ENCODE measurements around the gene CLN6. TPM values are rescaled to one million over a fixed set of nuclear protein-coding genes. Genes with fewer than 3 reads are reported as not detected.

CLN6 gene
- total RNA-seq (10 to 100 TPM in 8 of 9 donors, 1 to 10 TPM in 1; 9.2 to 36.6 (median 24.6) TPM), polyA plus RNA-seq (10 to 100 TPM; 22.8 to 33.0 (median 27.8) TPM)
- long read RNA-seq, donor 1, transcript CLN6-201 (7 exons, 2,243 nt) = major isoform, 6 of 7 reads
- long read RNA-seq, donor 1, partial matches to known transcripts = 0 of 7 reads
- long read RNA-seq, donor 1, other reads (novel, unspliced or antisense) = 0 of 7 reads
- long read RNA-seq, donor 2, partial matches to known transcripts = 0 of 3 reads
- long read RNA-seq, donor 2, other reads (novel, unspliced or antisense) = 0 of 3 reads
- long read RNA-seq, donor 3, partial matches to known transcripts = 0 of 2 reads
- long read RNA-seq, donor 3, other reads (novel, unspliced or antisense) = 0 of 2 reads
- long read RNA-seq, donor 4, partial matches to known transcripts = 0 of 1 reads
- long read RNA-seq, donor 4, other reads (novel, unspliced or antisense) = 1 of 1 reads
- long read RNA-seq, donor 5, transcript CLN6-201 (7 exons, 2,243 nt) = major isoform, 16 of 31 reads
- long read RNA-seq, donor 5, partial matches to known transcripts = 3 of 31 reads
- long read RNA-seq, donor 5, other reads (novel, unspliced or antisense) = 8 of 31 reads
- long read RNA-seq, donor 6, partial matches to known transcripts = 1 of 5 reads
- long read RNA-seq, donor 6, other reads (novel, unspliced or antisense) = 4 of 5 reads
- long read RNA-seq, donor 7, partial matches to known transcripts = 0 of 3 reads
- long read RNA-seq, donor 7, other reads (novel, unspliced or antisense) = 0 of 3 reads
- long read RNA-seq, donor 8, transcript CLN6-201 (7 exons, 2,243 nt) = major isoform, 7 of 12 reads
- long read RNA-seq, donor 8, partial matches to known transcripts = 0 of 12 reads
- long read RNA-seq, donor 8, other reads (novel, unspliced or antisense) = 0 of 12 reads
- long read RNA-seq, donor 9, partial matches to known transcripts = 0 of 4 reads
- long read RNA-seq, donor 9, other reads (novel, unspliced or antisense) = 0 of 4 reads
- long read RNA-seq, donor 10, partial matches to known transcripts = 0 of 3 reads
- long read RNA-seq, donor 10, other reads (novel, unspliced or antisense) = 0 of 3 reads

DNA sequence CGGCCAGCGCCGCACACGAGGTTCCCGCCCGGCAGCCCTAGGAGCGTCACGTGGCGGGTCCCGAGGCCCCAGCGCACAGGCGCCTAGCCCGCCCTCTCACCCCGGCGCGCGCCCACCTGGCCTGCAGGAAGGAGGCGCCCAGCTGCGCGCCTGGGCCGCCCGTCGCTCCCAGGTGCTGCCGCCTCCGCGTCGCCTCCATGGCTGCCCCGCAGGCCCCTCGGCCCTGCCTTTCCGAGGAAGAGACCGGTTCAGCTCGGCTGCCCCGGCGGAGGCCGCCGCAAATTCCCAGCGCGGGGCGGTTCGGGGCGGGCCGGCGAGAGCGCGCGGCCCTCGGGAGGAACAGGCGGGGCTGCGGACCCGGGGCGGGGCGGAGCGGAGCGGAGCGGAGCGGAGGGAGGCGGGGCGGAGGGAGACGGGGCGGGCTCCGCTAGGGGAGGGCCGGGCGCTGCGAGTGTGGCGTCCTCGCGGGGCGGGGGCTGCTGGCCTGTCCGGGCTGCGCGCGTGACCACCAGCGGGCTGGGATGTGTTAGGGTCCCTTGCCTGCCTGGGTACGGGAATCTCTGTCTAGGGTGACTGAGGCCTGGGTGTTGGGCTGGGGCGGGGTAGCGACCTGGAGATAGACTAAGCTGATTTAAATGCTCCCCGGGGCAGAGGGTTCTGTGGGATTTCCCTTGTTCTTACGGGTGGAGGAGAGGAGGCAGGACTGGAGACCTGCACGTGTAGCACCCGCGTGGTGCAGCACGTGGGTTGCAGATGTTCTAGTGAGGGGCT is at the start of gene CLN6:
Gene CLN6, minus strand, starts transcription at position 343 of the 771 bp plus-strand sequence. Its CDS starts 144 bp downstream, at position 199.
- peak; percentile 78 to 90 (median 83) for DNase-seq
- H3K27me3 ChIP-seq = no peaks in the 10 kb centered on the region
- 0 to 1% (median 0%) methylated on average over 8 to 80 of the region's 82 CpGs for WGBS, 4 donors
- H3K4me1 ChIP-seq (replicated peaks in 1 of 2) = peaks cover 8 to 27% of the 10 kb centered on the region in 2 donors
- H3K27ac ChIP-seq = peak within 1 kb of the TSS in 4 of 5 donors; percentile 58 to 89 (median 80)
- intact Hi-C loops (cut with DNase I) = no loop called here
- TF ChIP-seq POLR2A (IDR thresholded peaks at IDR 0.05) = peak in 1 of 2 donors; percentile 53
- no peak for TF ChIP-seq CTCF (IDR thresholded peaks at IDR 0.05)
- H3K9me3 ChIP-seq (replicated peaks in 1 of 3) = no peaks in the 10 kb centered on the region
- no peaks in the 10 kb centered on the region for H3K36me3 ChIP-seq (replicated peaks in 1 of 2)
- peak within 1 kb of the TSS; percentile 56 to 92 (median 77) for H3K4me3 ChIP-seq

DNA sequence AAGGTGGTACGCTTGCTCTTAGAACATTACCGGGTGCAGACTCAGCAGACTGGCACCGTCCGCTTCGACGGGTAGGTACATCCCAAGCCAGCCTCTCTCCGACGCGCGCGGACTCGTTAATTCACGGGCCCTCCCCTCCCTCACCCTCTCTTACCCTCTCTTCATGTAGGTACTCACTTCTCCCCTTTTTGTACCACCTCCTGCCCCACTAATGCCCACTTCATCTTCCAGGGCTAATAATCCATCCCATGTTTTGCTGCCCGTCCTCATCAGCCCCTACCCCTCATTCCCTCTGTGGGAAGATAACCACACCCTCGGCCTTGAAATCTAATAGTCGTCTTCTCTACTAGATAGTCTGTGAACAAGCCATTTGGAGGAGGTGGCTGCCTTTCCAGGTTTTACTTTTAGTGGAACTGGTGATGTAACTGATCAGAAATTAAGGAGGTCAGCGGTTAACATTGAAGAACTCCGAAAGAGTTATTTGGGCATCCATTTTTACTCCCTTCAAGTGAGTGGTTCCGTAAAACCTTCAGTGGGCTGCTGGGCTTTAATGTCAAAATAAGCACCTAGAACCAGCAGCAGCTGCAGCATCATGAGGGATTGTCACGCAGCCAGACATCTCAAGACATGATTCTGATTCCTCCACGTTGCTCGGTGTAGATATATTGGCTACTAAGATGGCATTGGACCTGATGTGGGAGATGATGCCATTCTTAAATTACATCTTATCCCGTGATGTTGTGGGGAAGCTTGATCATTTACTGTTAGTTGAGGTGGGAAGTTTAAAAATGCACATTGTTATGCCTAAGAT is 49.3 kb upstream of the CLN6 start:
- TF ChIP-seq POLR2A (IDR thresholded peaks at IDR 0.05) = no peak
- no peak for TF ChIP-seq CTCF (IDR thresholded peaks at IDR 0.05)
- Histone ChIP-seq H3K4me3 (peak overlapping the region; percentile 80 to 96 (median 88)), H3K27me3 (no peaks in the 10 kb centered on the region), H3K36me3 (replicated peaks in 1 of 2) (no peaks in the 10 kb centered on the region), H3K9me3 (replicated peaks in 1 of 3) (no peaks in the 10 kb centered on the region), H3K4me1 (replicated peaks in 1 of 2) (peaks cover 33 to 61% of the 10 kb centered on the region in 2 donors), H3K27ac (peak overlapping the region; percentile 97 to 98 (median 97))
- intact Hi-C loops (cut with DNase I) = no loop called here
- 0 to 2% (median 1%) methylated on average over 21 to 23 of the region's 23 CpGs for WGBS, 4 donors
- peak in 4 of 7 donors; percentile 29 to 69 (median 52) for DNase-seq

- TF ChIP-seq CTCF (IDR thresholded peaks at IDR 0.05) = peak in 3 of 6 experiments; percentile 5 to 31 (median 26)
- TF ChIP-seq POLR2A (IDR thresholded peaks at IDR 0.05) = no peak
- 0 to 1% (median 0%) methylated on average over 10 to 22 of the region's 22 CpGs for WGBS, 4 donors
- Histone ChIP-seq H3K9me3 (replicated peaks in 1 of 3) (no peaks in the 10 kb centered on the region), H3K36me3 (replicated peaks in 1 of 2) (no peaks in the 10 kb centered on the region), H3K4me1 (replicated peaks in 1 of 2) (peaks cover 33 to 60% of the 10 kb centered on the region in 2 donors), H3K4me3 (peak overlapping the region; percentile 80 to 96 (median 88)), H3K27ac (peak overlapping the region; percentile 97 to 98 (median 97)), H3K27me3 (no peaks in the 10 kb centered on the region)
- DNase-seq = peak in 5 of 7 donors; percentile 64 to 82 (median 72)
- intact Hi-C loops (cut with DNase I) = no loop called here
These were observed 48.7 kb upstream of the CLN6 start for GRCh38 chr15:68278345-68278594.

Data from adrenal gland (tissue), 19 donors.